CD14-positive monocyte (primary cell): ENCODE data around the gene ADGRF5. TPM values are rescaled to one million over a fixed set of nuclear protein-coding genes. Genes with fewer than 3 reads are reported as not detected.

ENCODE experiments used
- DNase-seq, 3 donors: peaks; one replicate each; pipeline ENCODE4 v3.0.0-alpha.2; 2011 to 2022
- H2AFZ ChIP-seq: 2 replicates; pipeline ENCODE4 v1.6.0; 2012; ENCODE audit warnings: mild to moderate bottlenecking, low read depth, low read length, inconsistent platforms; ENCODE audit not compliant: insufficient read depth, poor library complexity, severe bottlenecking
- H3K27ac ChIP-seq, 2 donors: 1 replicate in 1 of 2; 2 replicates in 1 of 2; pipeline ENCODE4 v1.5.1; 2012 to 2013; ENCODE audit warnings: low read length in 2 of 2, control low read depth in 1 of 2, inconsistent platforms in 1 of 2, low read depth in 1 of 2, mild to moderate bottlenecking in 1 of 2
- H3K27me3 ChIP-seq, 2 donors: one replicate each; pipeline versions ENCODE4 v1.6.0 to v1.6.1; 2011 to 2013; ENCODE audit warnings: low read length in 2 of 2; ENCODE audit not compliant: control insufficient read depth in 2 of 2, insufficient read depth in 2 of 2
- H3K36me3 ChIP-seq, 2 donors: replicated peaks in 1 of 2; 1 replicate in 1 of 2; 2 replicates in 1 of 2; pipeline versions ENCODE4 v1.5.1 to v1.6.1; 2012 to 2013; ENCODE audit warnings: low read length in 2 of 2, control low read depth in 1 of 2, inconsistent platforms in 1 of 2, mild to moderate bottlenecking in 1 of 2; ENCODE audit not compliant: insufficient read depth in 2 of 2, control insufficient read depth in 1 of 2
- H3K4me1 ChIP-seq, 2 donors: 1 replicate in 1 of 2; 2 replicates in 1 of 2; pipeline versions ENCODE4 v1.5.1 to v1.6.1; 2012 to 2013; ENCODE audit warnings: low read length in 2 of 2, control low read depth in 1 of 2, inconsistent platforms in 1 of 2, mild to moderate bottlenecking in 1 of 2, moderate library complexity in 1 of 2; ENCODE audit not compliant: insufficient read depth in 2 of 2, control insufficient read depth in 1 of 2
- H3K4me2 ChIP-seq: replicated peaks from 2 replicates; pipeline ENCODE3; 2012; ENCODE audit warnings: low read length, moderate library complexity, mild to moderate bottlenecking; ENCODE audit not compliant: poor library complexity, severe bottlenecking; ENCODE audit errors: extremely low read depth
- H3K4me3 ChIP-seq, 3 experiments: fragments of 200-600 bp in 1 of 3; sonication (generic) in 1 of 3; replicated peaks in 1 of 3; 1 replicate in 2 of 3; 2 replicates in 1 of 3; pipeline ENCODE4 v1.5.1; 2011 to 2013; ENCODE audit warnings: low read length in 3 of 3, mild to moderate bottlenecking in 3 of 3, control low read depth in 2 of 3, low read depth in 2 of 3, inconsistent platforms in 1 of 3, moderate library complexity in 1 of 3
- H3K79me2 ChIP-seq: 2 replicates; pipeline ENCODE4 v1.6.0; 2012; ENCODE audit warnings: mild to moderate bottlenecking, control low read depth, inconsistent platforms, low read length, moderate library complexity; ENCODE audit not compliant: insufficient read depth
- H3K9ac ChIP-seq: 2 replicates; pipeline ENCODE4 v1.6.0; 2017; ENCODE audit warnings: low read length, mild to moderate bottlenecking; ENCODE audit not compliant: insufficient read depth, poor library complexity, severe bottlenecking
- H3K9me3 ChIP-seq, 2 donors: replicated peaks in 1 of 2; 1 replicate in 1 of 2; 2 replicates in 1 of 2; pipeline versions ENCODE4 v1.5.1 to v1.6.1; 2012 to 2013; ENCODE audit warnings: low read length in 2 of 2, control low read depth in 1 of 2; ENCODE audit not compliant: control insufficient read depth in 1 of 2, insufficient read depth in 1 of 2
- H4K20me1 ChIP-seq: 2 replicates; pipeline ENCODE4 v1.6.0; 2012; ENCODE audit warnings: mild to moderate bottlenecking, low read length, control low read depth, moderate library complexity; ENCODE audit not compliant: insufficient read depth
- H3K27ac Mint-ChIP-seq, 7 donors: one replicate each; pipeline ENCODE4 v1.8.0; 2020; ENCODE audit warnings: mild to moderate bottlenecking in 7 of 7, mixed read lengths in 7 of 7, moderate library complexity in 6 of 7, inconsistent platforms in 2 of 7
- H3K27me3 Mint-ChIP-seq, 3 donors: one replicate each; pipeline ENCODE4 v1.8.0; 2021 to 2022; ENCODE audit warnings: low read depth in 3 of 3, mild to moderate bottlenecking in 3 of 3, mixed read lengths in 3 of 3, moderate library complexity in 3 of 3, inconsistent platforms in 1 of 3
- H3K36me3 Mint-ChIP-seq, 2 donors: one replicate each; pipeline ENCODE4 v1.8.0; 2020; ENCODE audit warnings: mixed read lengths in 2 of 2, inconsistent platforms in 1 of 2, mild to moderate bottlenecking in 1 of 2
- H3K4me1 Mint-ChIP-seq: one replicate; pipeline ENCODE4 v1.8.0; 2020; ENCODE audit warnings: mild to moderate bottlenecking, mixed read lengths
- H3K4me3 Mint-ChIP-seq, 2 donors: one replicate each; pipeline ENCODE4 v1.8.0; 2020; ENCODE audit warnings: mild to moderate bottlenecking in 2 of 2, mixed read lengths in 2 of 2, moderate library complexity in 1 of 2
- H3K9me3 Mint-ChIP-seq, 7 donors: one replicate each; pipeline ENCODE4 v1.8.0; 2020 to 2022; ENCODE audit warnings: mixed read lengths in 7 of 7, mild to moderate bottlenecking in 6 of 7, moderate library complexity in 6 of 7, inconsistent platforms in 2 of 7
- WGBS: methylation state at CpG from one replicate; pipeline ENCODE4 v1.1.5; 2013; ENCODE audit warnings: missing lambda C conversion rate; ENCODE audit not compliant: insufficient coverage; 5-methylcytosine and 5-hydroxymethylcytosine counted together
- intact Hi-C, 2 donors: fragments of 100-400 bp; cut with micrococcal nuclease; formaldehyde crosslinking; loops; one replicate each; pipeline versions ENCODE4 v1.15.0 to v1.15.1; 2023
- polyA plus RNA-seq, 3 donors: library from polyadenylated mRNA; depleted of rRNA in 1 of 3; unstranded in 2 of 3; stranded (reverse) in 1 of 3; fragments of 300-500 nt in 2 of 3; fragments of >200 nt in 1 of 3; fragmentation: Illumina TruSeq in 2 of 3; gene quantifications; 1 replicate in 2 of 3; 2 replicates in 1 of 3; pipeline ENCODE4 v1.2.3, GENCODE V29; 2012 to 2021
- TF ChIP-seq, protein P1 (sequence below): fragments of 200-600 bp; IDR thresholded peaks from one replicate; pipeline ENCODE4 v1.8.0; 2022; ENCODE audit warnings: antibody characterized with exemption, mild to moderate bottlenecking

The ADGRF5 gene
- polyA plus RNA-seq, 3 donors, result not detected

DNA sequence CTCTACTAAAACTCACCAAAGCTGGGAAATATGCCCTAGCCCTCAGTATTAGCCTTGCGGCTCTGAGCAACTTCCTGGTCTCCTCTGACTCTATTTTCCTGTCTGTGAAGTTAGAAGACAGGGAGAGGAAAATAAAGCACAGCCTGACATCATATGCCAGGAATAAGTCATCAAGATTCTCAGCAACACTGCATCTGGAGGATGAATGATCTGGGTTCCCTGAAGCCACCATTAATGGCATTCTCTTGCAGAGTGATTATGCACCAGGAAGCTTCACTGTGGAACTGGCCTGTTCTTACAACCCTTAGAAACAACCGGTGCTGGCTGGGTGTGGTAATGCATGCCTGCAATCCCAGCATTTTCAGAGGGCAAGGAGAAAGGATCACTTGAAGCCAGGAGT lies 12.4 kb downstream of the ADGRF5 start:
- Histone ChIP-seq H3K4me2 (no peak overlapping the region), H3K27me3 (no peaks in the 10 kb centered on the region), H2AFZ (no peak overlapping the region), H3K36me3 (no peaks in the 10 kb centered on the region), H3K79me2 (no peaks in the 10 kb centered on the region), H3K4me3 (no peak overlapping the region), H3K27ac (no peak overlapping the region), H4K20me1 (no peaks in the 10 kb centered on the region), H3K9me3 (no peaks in the 10 kb centered on the region), H3K4me1 (no peaks in the 10 kb centered on the region), H3K9ac (no peak overlapping the region)
- H3K4me3 Mint-ChIP-seq, result no peak overlapping the region
- H3K27me3 Mint-ChIP-seq, result peaks cover 0 to 1% (median 0%) of the 10 kb centered on the region in 3 donors
- no peaks in the 10 kb centered on the region for H3K4me1 Mint-ChIP-seq
- H3K9me3 Mint-ChIP-seq, result no peaks in the 10 kb centered on the region
- TF ChIP-seq, protein P1, sequence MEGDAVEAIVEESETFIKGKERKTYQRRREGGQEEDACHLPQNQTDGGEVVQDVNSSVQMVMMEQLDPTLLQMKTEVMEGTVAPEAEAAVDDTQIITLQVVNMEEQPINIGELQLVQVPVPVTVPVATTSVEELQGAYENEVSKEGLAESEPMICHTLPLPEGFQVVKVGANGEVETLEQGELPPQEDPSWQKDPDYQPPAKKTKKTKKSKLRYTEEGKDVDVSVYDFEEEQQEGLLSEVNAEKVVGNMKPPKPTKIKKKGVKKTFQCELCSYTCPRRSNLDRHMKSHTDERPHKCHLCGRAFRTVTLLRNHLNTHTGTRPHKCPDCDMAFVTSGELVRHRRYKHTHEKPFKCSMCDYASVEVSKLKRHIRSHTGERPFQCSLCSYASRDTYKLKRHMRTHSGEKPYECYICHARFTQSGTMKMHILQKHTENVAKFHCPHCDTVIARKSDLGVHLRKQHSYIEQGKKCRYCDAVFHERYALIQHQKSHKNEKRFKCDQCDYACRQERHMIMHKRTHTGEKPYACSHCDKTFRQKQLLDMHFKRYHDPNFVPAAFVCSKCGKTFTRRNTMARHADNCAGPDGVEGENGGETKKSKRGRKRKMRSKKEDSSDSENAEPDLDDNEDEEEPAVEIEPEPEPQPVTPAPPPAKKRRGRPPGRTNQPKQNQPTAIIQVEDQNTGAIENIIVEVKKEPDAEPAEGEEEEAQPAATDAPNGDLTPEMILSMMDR, result no peak
- WGBS, result 88% methylated on average over 1 of the region's 2 CpGs
- H3K36me3 Mint-ChIP-seq, result no peaks in the 10 kb centered on the region
- H3K27ac Mint-ChIP-seq, result no peak overlapping the region
- intact Hi-C loops, result no loop called here
- no peak for DNase-seq

DNA sequence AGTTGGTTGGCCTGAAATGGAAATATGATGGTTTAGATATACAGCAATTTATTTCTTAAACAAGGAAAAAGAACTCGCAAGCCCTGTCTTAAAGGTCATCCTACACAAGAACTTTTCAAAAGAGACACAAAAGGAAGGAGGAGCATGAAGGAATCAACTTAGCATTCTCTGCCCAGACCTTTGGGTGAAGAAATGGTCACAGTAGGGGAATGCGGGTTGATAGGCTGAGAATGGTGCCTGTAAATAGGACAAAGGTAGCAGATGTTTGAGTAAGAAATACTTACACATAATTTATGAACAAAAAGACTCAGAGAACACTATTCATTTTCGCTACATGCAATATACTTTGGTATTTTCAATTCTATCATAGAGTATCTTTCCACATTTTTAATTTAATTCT lies 15.0 kb downstream of the ADGRF5 start:
- TF ChIP-seq, protein P1, result no peak
- H3K4me1 Mint-ChIP-seq, result no peaks in the 10 kb centered on the region
- H4K20me1 ChIP-seq, result no peaks in the 10 kb centered on the region
- no peak overlapping the region for H3K9ac ChIP-seq
- no peak overlapping the region for H3K27ac ChIP-seq
- no peaks in the 10 kb centered on the region for H3K27me3 ChIP-seq
- no CpG with 5 or more reads among the region's 3 CpGs for WGBS
- H3K4me1 ChIP-seq, result no peaks in the 10 kb centered on the region
- H3K27ac Mint-ChIP-seq, result no peak overlapping the region
- no peaks in the 10 kb centered on the region for H3K36me3 Mint-ChIP-seq
- peaks cover 0 to 4% (median 0%) of the 10 kb centered on the region in 3 donors for H3K27me3 Mint-ChIP-seq
- H3K4me3 Mint-ChIP-seq, result no peak overlapping the region
- intact Hi-C loops, result no loop called here
- no peaks in the 10 kb centered on the region for H3K36me3 ChIP-seq
- no peak overlapping the region for H2AFZ ChIP-seq
- no peak overlapping the region for H3K4me3 ChIP-seq
- no peaks in the 10 kb centered on the region for H3K79me2 ChIP-seq
- no peaks in the 10 kb centered on the region for H3K9me3 Mint-ChIP-seq
- no peak for DNase-seq
- no peaks in the 10 kb centered on the region for H3K9me3 ChIP-seq
- H3K4me2 ChIP-seq, result no peak overlapping the region
